Measurements from ENCODE around the gene IQSEC1.

The IQSEC1 gene

DNA sequence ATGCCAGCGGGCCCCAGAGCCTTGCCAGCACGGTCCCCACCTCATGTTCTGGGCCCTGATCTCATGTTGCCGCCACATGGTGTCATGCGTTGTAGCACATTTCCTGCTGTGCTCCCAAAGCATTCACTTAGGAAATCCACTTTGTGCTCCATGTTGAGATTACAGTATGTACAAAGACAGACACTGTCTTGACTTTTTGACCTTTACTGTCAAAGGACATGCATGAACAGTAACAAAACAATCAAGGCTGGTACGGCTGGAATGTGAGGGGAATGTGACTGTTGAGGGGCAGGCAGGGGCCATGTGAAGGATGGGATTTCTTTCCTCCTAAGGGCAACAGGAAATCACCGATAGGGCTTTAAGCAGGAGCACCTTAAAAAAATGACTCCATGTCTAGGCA, 178.6 kb downstream of the IQSEC1 start:
- Histone ChIP-seq H3K9me3 (ENCODE audit: insufficient read depth, low read length) (no peaks in the 10 kb centered on the region), H3K36me3 (ENCODE audit: low read length) (no peaks in the 10 kb centered on the region), H3K4me3 (ENCODE audit: insufficient read depth, low read length, poor library complexity, severe bottlenecking) (no peak overlapping the region), H3K79me2 (ENCODE audit: insufficient read depth, low read length) (no peaks in the 10 kb centered on the region), H4K20me1 (ENCODE audit: low read depth, low read length) (no peaks in the 10 kb centered on the region), H3K27me3 (ENCODE audit: low read length) (no peaks in the 10 kb centered on the region), H2AFZ (ENCODE audit: low read depth, low read length, severe bottlenecking) (no peak overlapping the region), H3F3A (ENCODE audit: insufficient read depth) (no peaks in the 10 kb centered on the region), H3K9me2 (replicated peaks; ENCODE audit: insufficient read depth, low read length) (no peaks in the 10 kb centered on the region), H3K4me2 (ENCODE audit: low read depth, low read length, poor library complexity, severe bottlenecking) (no peak overlapping the region), H3K27ac (ENCODE audit: low read depth, low read length) (no peak overlapping the region), H3K9ac (ENCODE audit: low read length) (no peak overlapping the region)
- no peak for TF ChIP-seq EZH2phosphoT487 (conservative IDR thresholded peaks at IDR 0.05; ENCODE audit: low read length)
- no peak for TF ChIP-seq CTCF (IDR thresholded peaks at IDR 0.05; ENCODE audit: insufficient read depth, low read length, poor library complexity, severe bottlenecking)

DNA sequence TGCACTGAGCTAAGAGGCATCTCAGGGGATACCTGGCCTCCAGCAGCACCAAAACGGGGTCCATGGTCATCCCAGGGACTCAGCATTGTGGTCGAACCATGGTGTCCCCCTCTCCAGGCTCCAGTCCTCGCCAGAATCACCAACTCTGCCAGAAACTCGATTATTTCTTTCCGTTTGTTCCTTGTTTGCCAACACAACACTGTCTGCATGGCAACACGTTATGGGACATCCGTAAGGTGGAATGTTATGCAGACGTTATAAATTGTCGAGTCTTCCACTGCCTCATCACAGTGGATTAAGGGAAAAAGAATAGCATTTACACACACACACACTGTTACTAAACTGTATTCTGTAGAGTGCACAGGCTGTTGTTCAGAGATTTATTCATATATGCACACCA, 179.4 kb downstream of the IQSEC1 start:
- H2AFZ ChIP-seq (ENCODE audit: low read depth, low read length, severe bottlenecking) = no peak overlapping the region
- H3F3A ChIP-seq (ENCODE audit: insufficient read depth) = no peaks in the 10 kb centered on the region
- no peaks in the 10 kb centered on the region for H3K27me3 ChIP-seq (ENCODE audit: low read length)
- TF ChIP-seq CTCF (IDR thresholded peaks at IDR 0.05; ENCODE audit: insufficient read depth, low read length, poor library complexity, severe bottlenecking) = no peak
- no peak for TF ChIP-seq EZH2phosphoT487 (conservative IDR thresholded peaks at IDR 0.05; ENCODE audit: low read length)
- H3K79me2 ChIP-seq (ENCODE audit: insufficient read depth, low read length) = no peaks in the 10 kb centered on the region
- no peak overlapping the region for H3K4me3 ChIP-seq (ENCODE audit: insufficient read depth, low read length, poor library complexity, severe bottlenecking)
- no peak overlapping the region for H3K27ac ChIP-seq (ENCODE audit: low read depth, low read length)
- H3K9me3 ChIP-seq (ENCODE audit: insufficient read depth, low read length) = no peaks in the 10 kb centered on the region
- H3K9ac ChIP-seq (ENCODE audit: low read length) = no peak overlapping the region
- H4K20me1 ChIP-seq (ENCODE audit: low read depth, low read length) = no peaks in the 10 kb centered on the region
- H3K4me2 ChIP-seq (ENCODE audit: low read depth, low read length, poor library complexity, severe bottlenecking) = no peak overlapping the region
- no peaks in the 10 kb centered on the region for H3K9me2 ChIP-seq (replicated peaks; ENCODE audit: insufficient read depth, low read length)
- no peaks in the 10 kb centered on the region for H3K36me3 ChIP-seq (ENCODE audit: low read length)

DNA sequence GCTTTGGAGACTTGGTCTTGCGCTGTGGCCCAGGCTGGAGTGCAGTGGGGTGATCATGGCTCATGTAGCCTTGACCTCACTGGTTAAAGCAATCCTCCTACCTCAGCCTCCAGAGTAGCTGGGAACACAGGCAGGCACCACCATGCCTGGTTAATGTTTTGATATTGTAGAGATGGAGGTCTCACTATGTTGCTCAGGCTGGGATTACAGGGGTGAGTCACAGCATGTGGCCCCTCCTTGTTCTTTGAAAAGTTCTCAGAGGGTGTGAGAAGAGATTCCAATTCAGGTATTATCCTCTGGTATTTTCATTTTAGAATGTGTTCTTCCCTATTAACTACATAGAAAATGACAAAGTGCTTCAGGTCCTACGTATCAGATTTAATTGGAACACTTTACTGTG, 180.0 kb downstream of the IQSEC1 start:
- H3K9me3 ChIP-seq (ENCODE audit: insufficient read depth, low read length) = no peaks in the 10 kb centered on the region
- H3K9me2 ChIP-seq (replicated peaks; ENCODE audit: insufficient read depth, low read length) = no peaks in the 10 kb centered on the region
- H4K20me1 ChIP-seq (ENCODE audit: low read depth, low read length) = no peaks in the 10 kb centered on the region
- H3K79me2 ChIP-seq (ENCODE audit: insufficient read depth, low read length) = no peaks in the 10 kb centered on the region
- no peak overlapping the region for H2AFZ ChIP-seq (ENCODE audit: low read depth, low read length, severe bottlenecking)
- no peak overlapping the region for H3K4me2 ChIP-seq (ENCODE audit: low read depth, low read length, poor library complexity, severe bottlenecking)
- no peaks in the 10 kb centered on the region for H3F3A ChIP-seq (ENCODE audit: insufficient read depth)
- no peak overlapping the region for H3K27ac ChIP-seq (ENCODE audit: low read depth, low read length)
- H3K27me3 ChIP-seq (ENCODE audit: low read length) = no peaks in the 10 kb centered on the region
- H3K36me3 ChIP-seq (ENCODE audit: low read length) = no peaks in the 10 kb centered on the region
- TF ChIP-seq CTCF (IDR thresholded peaks at IDR 0.05; ENCODE audit: insufficient read depth, low read length, poor library complexity, severe bottlenecking) = no peak
- H3K4me3 ChIP-seq (ENCODE audit: insufficient read depth, low read length, poor library complexity, severe bottlenecking) = no peak overlapping the region
- H3K9ac ChIP-seq (ENCODE audit: low read length) = no peak overlapping the region

DNA sequence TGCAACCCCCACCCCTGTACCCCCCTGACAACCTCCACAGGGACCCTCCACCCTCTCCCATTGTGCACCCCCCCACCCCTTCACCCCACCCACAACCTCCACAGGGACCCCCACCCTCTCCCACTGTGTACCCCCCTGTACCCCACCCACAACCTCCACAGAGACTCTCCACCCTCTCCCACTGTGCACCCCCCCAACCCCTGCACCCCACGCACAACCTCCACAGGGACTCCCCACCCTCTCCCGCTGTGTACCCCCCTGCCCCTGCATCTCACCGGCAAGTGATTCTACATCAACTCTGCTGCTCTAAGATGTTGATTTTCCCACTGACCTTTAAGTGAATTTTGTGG, 180.4 kb downstream of the IQSEC1 start:
- H2AFZ ChIP-seq (ENCODE audit: low read depth, low read length, severe bottlenecking) = no peak overlapping the region

More for the DNA sequence above, 180.4 kb downstream of the IQSEC1 start:
- no peak overlapping the region for H3K4me2 ChIP-seq (ENCODE audit: low read depth, low read length, poor library complexity, severe bottlenecking)
- TF ChIP-seq EZH2phosphoT487 (conservative IDR thresholded peaks at IDR 0.05; ENCODE audit: low read length) (no peak), CTCF (IDR thresholded peaks at IDR 0.05; ENCODE audit: insufficient read depth, low read length, poor library complexity, severe bottlenecking) (no peak)
- H3K27ac ChIP-seq (ENCODE audit: low read depth, low read length) = no peak overlapping the region
- no peaks in the 10 kb centered on the region for H3K9me2 ChIP-seq (replicated peaks; ENCODE audit: insufficient read depth, low read length)
- H3K79me2 ChIP-seq (ENCODE audit: insufficient read depth, low read length) = no peaks in the 10 kb centered on the region
- no peaks in the 10 kb centered on the region for H3K27me3 ChIP-seq (ENCODE audit: low read length)
- no peaks in the 10 kb centered on the region for H3K9me3 ChIP-seq (ENCODE audit: insufficient read depth, low read length)
- H3K36me3 ChIP-seq (ENCODE audit: low read length) = no peaks in the 10 kb centered on the region
- no peak overlapping the region for H3K9ac ChIP-seq (ENCODE audit: low read length)
- no peaks in the 10 kb centered on the region for H3F3A ChIP-seq (ENCODE audit: insufficient read depth)
- no peaks in the 10 kb centered on the region for H4K20me1 ChIP-seq (ENCODE audit: low read depth, low read length)
- no peak overlapping the region for H3K4me3 ChIP-seq (ENCODE audit: insufficient read depth, low read length, poor library complexity, severe bottlenecking)
